ENCODE results near the gene TRIM77.

DNA sequence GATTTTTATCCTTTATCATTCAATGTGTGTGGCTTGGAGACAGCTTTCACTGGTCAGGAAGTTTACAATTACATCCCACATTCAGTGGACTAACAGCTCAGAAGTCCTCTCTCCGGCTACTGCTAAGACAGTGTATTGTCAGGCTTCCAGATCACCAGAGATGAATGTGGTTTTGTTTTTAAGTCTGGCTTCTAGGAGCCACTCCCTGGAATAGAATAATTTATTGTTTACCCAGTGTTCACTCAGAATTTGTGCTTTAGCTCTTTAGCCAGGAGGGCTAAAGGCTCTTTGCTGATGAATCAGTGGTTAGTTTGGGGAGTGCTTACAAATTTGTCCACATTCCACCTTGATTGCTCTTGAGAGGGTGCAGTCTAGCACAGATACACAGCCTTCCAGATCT lies 26.5 kb downstream of the TRIM77 start:
- TF ChIP-seq POLR2A (IDR thresholded peaks at IDR 0.05) = no peak
- TF ChIP-seq, protein P1, sequence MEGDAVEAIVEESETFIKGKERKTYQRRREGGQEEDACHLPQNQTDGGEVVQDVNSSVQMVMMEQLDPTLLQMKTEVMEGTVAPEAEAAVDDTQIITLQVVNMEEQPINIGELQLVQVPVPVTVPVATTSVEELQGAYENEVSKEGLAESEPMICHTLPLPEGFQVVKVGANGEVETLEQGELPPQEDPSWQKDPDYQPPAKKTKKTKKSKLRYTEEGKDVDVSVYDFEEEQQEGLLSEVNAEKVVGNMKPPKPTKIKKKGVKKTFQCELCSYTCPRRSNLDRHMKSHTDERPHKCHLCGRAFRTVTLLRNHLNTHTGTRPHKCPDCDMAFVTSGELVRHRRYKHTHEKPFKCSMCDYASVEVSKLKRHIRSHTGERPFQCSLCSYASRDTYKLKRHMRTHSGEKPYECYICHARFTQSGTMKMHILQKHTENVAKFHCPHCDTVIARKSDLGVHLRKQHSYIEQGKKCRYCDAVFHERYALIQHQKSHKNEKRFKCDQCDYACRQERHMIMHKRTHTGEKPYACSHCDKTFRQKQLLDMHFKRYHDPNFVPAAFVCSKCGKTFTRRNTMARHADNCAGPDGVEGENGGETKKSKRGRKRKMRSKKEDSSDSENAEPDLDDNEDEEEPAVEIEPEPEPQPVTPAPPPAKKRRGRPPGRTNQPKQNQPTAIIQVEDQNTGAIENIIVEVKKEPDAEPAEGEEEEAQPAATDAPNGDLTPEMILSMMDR (IDR thresholded peaks at IDR 0.05) = no peak
- no peak for TF ChIP-seq EP300 (IDR thresholded peaks at IDR 0.05; ENCODE audit: low read depth)
- TF ChIP-seq POLR2AphosphoS5 (IDR thresholded peaks at IDR 0.05) = no peak

Data from transverse colon (tissue), 4 donors.